ENCODE results near the gene GALNT9. TPM values are rescaled to one million over a fixed set of nuclear protein-coding genes. Genes with fewer than 3 reads are reported as not detected.
"Not testable (repeated sequence)": the region's sequence is repeated elsewhere in the genome, so short reads cannot be mapped to it uniquely, and the experiment has no call there.

GALNT9 gene
- total RNA-seq, 2 donors from 2014 or later, result 0.41 TPM; not detected in 1

GRCh38 chr12:132300789-132301722, 28.3 kb downstream of the GALNT9 start:
- no peaks in the 10 kb centered on the region for H3K9me3 Mint-ChIP-seq
- no peaks in the 10 kb centered on the region for H3K36me3 Mint-ChIP-seq
- peak; percentile 13 to 40 for ATAC-seq

GRCh38 chr12:132296063-132296462, 33.3 kb downstream of the GALNT9 start:
- ATAC-seq, result no peak
- H3K27ac Mint-ChIP-seq, result no peak overlapping the region
- peaks cover 0 to 6% of the 10 kb centered on the region in 2 donors for H3K36me3 Mint-ChIP-seq
- no peaks in the 10 kb centered on the region for H3K9me3 Mint-ChIP-seq
- no peak for DNase-seq (ENCODE audit: low spot score in 2 of 2)

More at GRCh38 chr12:132300789-132301722, 28.3 kb downstream of the GALNT9 start:
- no peak for DNase-seq (ENCODE audit: low spot score in 2 of 2)
- no peak overlapping the region for H3K27ac Mint-ChIP-seq

- not testable (repeated sequence) for DNase-seq (ENCODE audit: low spot score in 2 of 2); ATAC-seq
Observed at GRCh38 chr12:132295561-132295960, 33.8 kb downstream of the GALNT9 start.

GRCh38 chr12:132295101-132295526, 34.3 kb downstream of the GALNT9 start:
- Mint-ChIP-seq H3K36me3 (peaks cover 0 to 6% of the 10 kb centered on the region in 2 donors), H3K27ac (no peak overlapping the region), H3K9me3 (no peaks in the 10 kb centered on the region)
- ATAC-seq (no peak), DNase-seq (ENCODE audit: low spot score in 2 of 2) (no peak)

More at GRCh38 chr12:132295561-132295960, 33.8 kb downstream of the GALNT9 start:
- H3K27ac Mint-ChIP-seq, H3K9me3 Mint-ChIP-seq, H3K36me3 Mint-ChIP-seq: not testable (repeated sequence)

- DNase-seq (ENCODE audit: low spot score in 2 of 2) (no peak), ATAC-seq (no peak)
- Mint-ChIP-seq H3K9me3 (no peaks in the 10 kb centered on the region), H3K27ac (no peak overlapping the region), H3K36me3 (peaks cover 0 to 6% of the 10 kb centered on the region in 2 donors)
Observed at GRCh38 chr12:132294121-132295034, 35.0 kb downstream of the GALNT9 start.

GRCh38 chr12:132292328-132293319, 36.8 kb downstream of the GALNT9 start:
- no peak for ATAC-seq
- Mint-ChIP-seq H3K27ac (peak overlapping the region in 1 of 2 donors; percentile 29), H3K36me3 (peaks cover 0 to 6% of the 10 kb centered on the region in 2 donors), H3K9me3 (no peaks in the 10 kb centered on the region)
- no peak for DNase-seq (ENCODE audit: low spot score in 2 of 2)

GRCh38 chr12:132291402-132292175, 37.8 kb downstream of the GALNT9 start:
- DNase-seq (ENCODE audit: low spot score in 2 of 2) (no peak), ATAC-seq (no peak)
- Mint-ChIP-seq H3K9me3 (no peaks in the 10 kb centered on the region), H3K27ac (no peak overlapping the region), H3K36me3 (peaks cover 0 to 6% of the 10 kb centered on the region in 2 donors)

- no peak overlapping the region for H3K27ac Mint-ChIP-seq
- no peaks in the 10 kb centered on the region for H3K9me3 Mint-ChIP-seq
- DNase-seq (ENCODE audit: low spot score in 2 of 2), result no peak
- peaks cover 0 to 6% of the 10 kb centered on the region in 2 donors for H3K36me3 Mint-ChIP-seq
- no peak for ATAC-seq
Observed at GRCh38 chr12:132290203-132290540, 39.2 kb downstream of the GALNT9 start.

GRCh38 chr12:132289356-132290202, 39.8 kb downstream of the GALNT9 start:
- peaks cover 0 to 6% of the 10 kb centered on the region in 2 donors for H3K36me3 Mint-ChIP-seq
- no peaks in the 10 kb centered on the region for H3K9me3 Mint-ChIP-seq
- DNase-seq (ENCODE audit: low spot score in 2 of 2), result no peak
- H3K27ac Mint-ChIP-seq, result no peak overlapping the region
- no peak for ATAC-seq

GRCh38 chr12:132288516-132289215, 40.7 kb downstream of the GALNT9 start:
- ATAC-seq, result no peak
- Mint-ChIP-seq H3K36me3 (peaks cover 0 to 6% of the 10 kb centered on the region in 2 donors), H3K9me3 (no peaks in the 10 kb centered on the region), H3K27ac (no peak overlapping the region)
- no peak for DNase-seq (ENCODE audit: low spot score in 2 of 2)

GRCh38 chr12:132287391-132288238, 41.8 kb downstream of the GALNT9 start:
- Mint-ChIP-seq H3K27ac (no peak overlapping the region), H3K9me3 (no peaks in the 10 kb centered on the region)
- no peak for DNase-seq (ENCODE audit: low spot score in 2 of 2)

GRCh38 chr12:132286912-132287311, 42.5 kb downstream of the GALNT9 start:
- peaks cover 0 to 2% of the 10 kb centered on the region in 2 donors for H3K36me3 Mint-ChIP-seq
- H3K27ac Mint-ChIP-seq, result no peak overlapping the region
- ATAC-seq (peak in 1 of 2 donors; percentile 48), DNase-seq (ENCODE audit: low spot score in 2 of 2) (no peak)
- H3K9me3 Mint-ChIP-seq, result no peaks in the 10 kb centered on the region

More at GRCh38 chr12:132287391-132288238, 41.8 kb downstream of the GALNT9 start:
- ATAC-seq, result no peak
- H3K36me3 Mint-ChIP-seq, result peaks cover 0 to 6% of the 10 kb centered on the region in 2 donors

GRCh38 chr12:132285991-132286681, 43.3 kb downstream of the GALNT9 start:
- Mint-ChIP-seq H3K27ac (no peak overlapping the region), H3K9me3 (no peaks in the 10 kb centered on the region), H3K36me3 (no peaks in the 10 kb centered on the region)
- DNase-seq (ENCODE audit: low spot score in 2 of 2) (no peak), ATAC-seq (no peak)

Data from activated naive CD4-positive, alpha-beta T cell treated with anti-CD3 and anti-CD28 coated beads, Interleukin-2, amount 50 U/mL, for 72 hours (primary cell).